ENCODE results near the gene ELMOD1. TPM values are rescaled to one million over a fixed set of nuclear protein-coding genes. Genes with fewer than 3 reads are reported as not detected.

The ELMOD1 gene
- total RNA-seq, 1 donor from 2014 or later, result 95.5 TPM

- no peak for DNase-seq
Observed at GRCh38 chr11:107587306-107587979, 3.5 kb upstream of the ELMOD1 start.

GRCh38 chr11:107591378-107592230 is 657 bp downstream of the ELMOD1 start:
- peak; percentile 14 for DNase-seq

- no peak for DNase-seq
Observed at GRCh38 chr11:107592231-107592590, 1.3 kb downstream of the ELMOD1 start.

- DNase-seq, result peak; percentile 20
Observed at GRCh38 chr11:107592813-107593212, 1.9 kb downstream of the ELMOD1 start.

GRCh38 chr11:107593951-107594350 is 3.0 kb downstream of the ELMOD1 start:
- no peak for DNase-seq

- DNase-seq, result no peak
Observed at GRCh38 chr11:107594736-107595135, 3.8 kb downstream of the ELMOD1 start.

GRCh38 chr11:107598225-107599139 is 7.5 kb downstream of the ELMOD1 start:
- DNase-seq, result no peak

GRCh38 chr11:107605061-107606006 is 14.4 kb downstream of the ELMOD1 start:
- no peak for DNase-seq

- DNase-seq, result no peak
Observed at GRCh38 chr11:107606141-107606540, 15.2 kb downstream of the ELMOD1 start.

GRCh38 chr11:107608809-107609208 is 17.9 kb downstream of the ELMOD1 start:
- no peak for DNase-seq

- DNase-seq, result no peak
Observed at GRCh38 chr11:107609400-107610218, 18.7 kb downstream of the ELMOD1 start.

GRCh38 chr11:107612445-107612844 is 21.5 kb downstream of the ELMOD1 start:
- no peak for DNase-seq

GRCh38 chr11:107619926-107620325 is 29.0 kb downstream of the ELMOD1 start:
- no peak for DNase-seq

- no peak for DNase-seq
Observed at GRCh38 chr11:107621081-107621480, 30.1 kb downstream of the ELMOD1 start.

- no peak for DNase-seq
Observed at GRCh38 chr11:107623183-107623582, 32.2 kb downstream of the ELMOD1 start.

- no peak for DNase-seq
Observed at GRCh38 chr11:107624983-107625684, 34.2 kb downstream of the ELMOD1 start.

- DNase-seq, result no peak
Observed at GRCh38 chr11:107625685-107625989, 34.7 kb downstream of the ELMOD1 start.

- DNase-seq, result no peak
Observed at GRCh38 chr11:107631043-107631442, 40.1 kb downstream of the ELMOD1 start.

GRCh38 chr11:107631931-107632330 is 41.0 kb downstream of the ELMOD1 start:
- no peak for DNase-seq

- DNase-seq, result no peak
Observed at GRCh38 chr11:107646783-107647182, 55.8 kb downstream of the ELMOD1 start.
